Activated naive CD4-positive, alpha-beta T cell treated with anti-CD3 and anti-CD28 coated beads, Interleukin-2, amount 50 U/mL, for 24 hours (primary cell): ENCODE results near the gene IFT43.
A peak's percentile ranks its signal among the peaks of the same experiment; 100 is the strongest.

ENCODE experiments used
- H3K27ac Mint-ChIP-seq: one replicate; pipeline ENCODE4 v1.8.0; 2021; ENCODE audit warnings: mild to moderate bottlenecking, mixed read lengths
- H3K27me3 Mint-ChIP-seq: one replicate; pipeline ENCODE4 v1.8.0; 2021; ENCODE audit warnings: mixed read lengths
- H3K36me3 Mint-ChIP-seq: one replicate; pipeline ENCODE4 v1.8.0; 2021; ENCODE audit warnings: mixed read lengths
- H3K4me1 Mint-ChIP-seq: one replicate; pipeline ENCODE4 v1.8.0; 2021; ENCODE audit warnings: mixed read lengths
- H3K4me3 Mint-ChIP-seq: one replicate; pipeline ENCODE4 v1.8.0; 2021; ENCODE audit warnings: mild to moderate bottlenecking, mixed read lengths
- H3K9me3 Mint-ChIP-seq: one replicate; pipeline ENCODE4 v1.8.0; 2021; ENCODE audit warnings: mixed read lengths

Gene IFT43

DNA sequence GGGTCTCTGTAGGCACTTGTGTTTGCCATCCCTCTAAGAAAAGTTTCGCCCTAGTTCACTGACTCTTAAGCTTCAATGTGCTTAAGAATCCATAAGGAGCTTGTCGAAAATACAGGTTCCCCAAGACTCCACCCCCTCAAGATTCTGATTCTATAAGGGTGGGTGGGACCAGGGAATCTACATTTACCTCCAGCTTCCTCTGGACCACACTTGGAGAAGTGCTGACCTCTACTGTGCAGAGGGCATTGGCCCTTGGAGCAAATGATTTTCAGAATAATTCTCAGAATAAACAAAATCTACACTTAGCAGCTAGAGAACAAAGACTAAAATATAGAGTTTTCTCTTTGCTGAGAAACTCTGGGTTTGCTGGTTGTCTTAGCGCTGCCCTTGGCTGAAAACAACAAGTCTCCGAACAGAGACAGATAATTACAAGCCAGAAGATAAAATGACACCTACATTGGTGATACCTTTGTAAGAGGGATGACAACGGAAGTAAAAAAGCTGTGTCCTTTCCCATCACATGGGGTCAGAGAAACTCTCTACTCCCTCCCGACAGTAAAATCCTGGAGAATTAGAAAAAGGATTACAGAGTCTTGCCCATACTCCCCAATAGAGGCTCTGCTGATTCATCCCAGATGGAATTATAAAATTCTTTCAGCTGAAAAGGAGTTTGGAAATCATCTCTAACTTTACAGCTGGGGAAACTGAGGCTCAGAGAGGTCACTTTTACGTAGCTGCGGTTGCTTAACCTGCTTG, 8.6 kb upstream of the IFT43 start:
- peaks cover 37% of the 10 kb centered on the region for H3K4me1 Mint-ChIP-seq
- no peak overlapping the region for H3K4me3 Mint-ChIP-seq
- H3K27ac Mint-ChIP-seq: no peak overlapping the region
- H3K9me3 Mint-ChIP-seq: no peaks in the 10 kb centered on the region
- no peaks in the 10 kb centered on the region for H3K36me3 Mint-ChIP-seq
- no peaks in the 10 kb centered on the region for H3K27me3 Mint-ChIP-seq

DNA sequence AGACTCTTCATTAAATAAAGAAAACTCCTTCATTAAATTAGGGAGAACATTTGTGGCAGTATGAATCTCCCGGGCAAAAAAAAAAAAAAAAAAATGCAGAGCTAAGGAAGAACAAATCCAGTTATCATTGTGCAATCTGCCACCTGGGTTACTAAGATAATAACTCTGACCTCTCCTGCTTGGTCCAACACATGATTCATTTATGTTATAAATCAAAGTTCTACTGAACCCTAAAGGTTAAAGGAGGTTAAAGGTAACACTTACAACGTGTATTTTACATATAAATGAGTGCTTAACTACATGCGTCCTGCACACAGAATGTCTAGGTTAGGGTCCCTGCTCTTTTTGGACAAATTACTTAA, 8.0 kb upstream of the IFT43 start:
- H3K36me3 Mint-ChIP-seq: no peaks in the 10 kb centered on the region
- H3K27ac Mint-ChIP-seq: no peak overlapping the region
- H3K4me3 Mint-ChIP-seq: no peak overlapping the region
- no peaks in the 10 kb centered on the region for H3K27me3 Mint-ChIP-seq
- H3K9me3 Mint-ChIP-seq: no peaks in the 10 kb centered on the region
- peaks cover 37% of the 10 kb centered on the region for H3K4me1 Mint-ChIP-seq

DNA sequence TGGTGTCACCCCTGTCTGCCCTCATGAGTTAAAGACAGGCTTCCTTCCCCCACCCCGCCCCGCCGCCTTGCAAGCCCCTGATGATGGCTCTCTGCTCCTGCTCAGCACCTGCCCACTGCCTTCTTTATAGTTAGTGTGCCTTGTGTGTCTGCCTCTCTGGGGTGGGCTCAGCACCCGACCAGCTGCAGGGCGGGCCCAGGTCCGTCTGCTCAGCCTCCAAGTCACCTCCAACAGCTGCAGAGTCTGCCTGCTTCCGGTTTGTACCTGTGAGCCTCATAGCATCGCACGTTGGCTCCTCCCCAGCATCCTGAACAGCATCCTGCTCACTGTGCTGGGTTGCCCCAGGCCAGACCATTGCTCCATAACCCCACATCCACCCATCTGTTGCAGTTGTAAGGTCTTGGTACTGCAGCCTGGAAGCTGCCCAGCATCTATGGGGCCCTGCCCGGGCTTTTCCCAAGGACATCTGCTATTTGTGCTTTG, 7.3 kb upstream of the IFT43 start:
- Mint-ChIP-seq H3K36me3 (no peaks in the 10 kb centered on the region), H3K27ac (no peak overlapping the region), H3K27me3 (no peaks in the 10 kb centered on the region), H3K4me1 (peaks cover 37% of the 10 kb centered on the region), H3K9me3 (no peaks in the 10 kb centered on the region), H3K4me3 (no peak overlapping the region)

DNA sequence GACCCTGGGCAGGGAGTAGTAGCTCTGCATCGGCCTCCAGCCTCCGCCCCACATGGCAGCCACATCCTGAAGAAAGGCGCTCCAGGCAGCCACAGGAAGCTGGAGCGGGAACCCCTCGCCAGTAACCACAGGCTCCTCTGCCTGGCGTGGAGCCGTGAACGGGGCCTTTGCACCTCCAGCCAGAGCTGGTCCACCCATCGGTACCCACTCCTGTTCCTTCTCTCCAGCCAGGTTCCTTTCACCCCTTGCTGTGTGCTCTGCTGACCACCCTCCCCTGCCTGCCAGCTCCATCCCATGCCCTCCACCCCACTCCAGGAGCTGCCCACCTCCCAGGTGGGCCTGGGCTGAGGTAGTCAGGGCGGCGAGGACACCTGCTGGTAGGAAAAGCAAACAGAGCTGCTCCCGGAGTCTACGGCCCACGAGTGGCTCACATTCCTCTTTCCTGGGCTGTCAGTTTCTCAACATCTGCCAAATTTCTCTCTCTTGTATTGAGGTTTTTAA, 6.4 kb upstream of the IFT43 start:
- Mint-ChIP-seq H3K4me1 (peaks cover 37% of the 10 kb centered on the region), H3K4me3 (peak overlapping the region; percentile 7), H3K27me3 (no peaks in the 10 kb centered on the region), H3K36me3 (no peaks in the 10 kb centered on the region), H3K27ac (peak overlapping the region; percentile 76), H3K9me3 (no peaks in the 10 kb centered on the region)

DNA sequence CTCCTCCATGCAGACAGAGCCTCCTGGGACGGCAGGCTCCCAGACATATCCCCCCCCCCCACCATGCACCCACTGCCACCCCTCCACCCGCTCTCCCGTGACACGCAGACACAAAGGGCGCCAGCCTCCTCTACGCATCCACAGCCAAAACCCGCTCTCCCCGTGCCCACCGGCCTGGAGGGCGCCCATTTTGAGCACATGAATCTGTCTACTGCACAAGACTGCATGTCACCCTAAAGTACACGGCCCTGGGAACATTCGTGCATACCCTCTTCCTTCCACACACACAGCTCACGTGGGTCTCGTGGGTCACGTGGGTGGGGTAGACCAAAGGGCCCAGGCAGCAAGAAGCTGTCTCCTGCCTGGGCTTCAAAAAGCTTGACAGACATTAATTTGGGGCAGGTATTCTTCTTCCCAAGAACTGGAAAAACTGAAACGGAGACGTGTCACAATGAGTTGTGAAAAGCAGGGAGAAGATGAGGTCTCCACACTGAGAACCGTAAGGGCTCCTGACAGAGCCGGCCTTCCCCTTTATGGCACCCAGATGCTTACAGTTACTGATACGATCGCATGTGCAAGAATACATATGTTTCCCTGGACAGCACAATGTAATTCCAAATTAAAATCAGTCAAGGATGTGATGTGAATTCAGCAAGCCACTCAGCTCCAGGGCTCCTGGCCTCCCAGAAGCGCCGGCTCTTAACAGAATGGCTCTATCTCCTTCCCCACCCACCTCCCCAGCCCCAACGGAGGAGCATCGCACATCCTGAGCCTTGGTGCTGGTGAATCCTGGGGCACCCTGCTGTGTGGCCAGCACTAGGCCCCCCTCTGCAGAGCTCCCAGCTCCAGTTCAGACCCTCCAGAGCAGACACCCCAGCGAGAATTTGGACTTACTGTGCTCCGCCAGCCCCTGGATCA, 5.7 kb upstream of the IFT43 start:
- H3K27me3 Mint-ChIP-seq: no peaks in the 10 kb centered on the region
- no peaks in the 10 kb centered on the region for H3K9me3 Mint-ChIP-seq
- peak overlapping the region; percentile 7 for H3K4me3 Mint-ChIP-seq
- peaks cover 39% of the 10 kb centered on the region for H3K4me1 Mint-ChIP-seq
- H3K27ac Mint-ChIP-seq: peak overlapping the region; percentile 76
- H3K36me3 Mint-ChIP-seq: no peaks in the 10 kb centered on the region

DNA sequence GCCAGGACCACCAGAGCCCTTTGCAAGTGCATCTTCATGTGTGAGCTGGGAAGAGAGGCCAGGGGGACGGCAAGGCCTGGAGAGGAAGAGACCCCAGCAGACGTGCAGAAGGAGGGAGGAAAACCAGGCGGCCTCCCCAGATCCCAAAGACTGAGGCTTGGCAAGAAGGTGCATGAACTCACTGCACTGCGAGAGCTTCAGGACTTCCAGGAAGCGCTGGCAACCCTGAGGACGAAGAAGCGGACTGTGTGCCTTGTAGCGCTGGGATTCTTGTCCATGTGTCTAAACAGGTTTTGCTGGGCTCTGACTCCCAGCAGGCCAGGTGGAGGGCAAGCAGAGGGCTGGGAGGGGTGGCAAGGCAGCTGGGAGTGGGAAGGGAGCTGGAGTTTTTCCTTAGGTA, 4.7 kb upstream of the IFT43 start:
- Mint-ChIP-seq H3K9me3 (no peaks in the 10 kb centered on the region), H3K4me3 (peak overlapping the region; percentile 87), H3K4me1 (peaks cover 45% of the 10 kb centered on the region), H3K36me3 (no peaks in the 10 kb centered on the region), H3K27ac (no peak overlapping the region), H3K27me3 (no peaks in the 10 kb centered on the region)

DNA sequence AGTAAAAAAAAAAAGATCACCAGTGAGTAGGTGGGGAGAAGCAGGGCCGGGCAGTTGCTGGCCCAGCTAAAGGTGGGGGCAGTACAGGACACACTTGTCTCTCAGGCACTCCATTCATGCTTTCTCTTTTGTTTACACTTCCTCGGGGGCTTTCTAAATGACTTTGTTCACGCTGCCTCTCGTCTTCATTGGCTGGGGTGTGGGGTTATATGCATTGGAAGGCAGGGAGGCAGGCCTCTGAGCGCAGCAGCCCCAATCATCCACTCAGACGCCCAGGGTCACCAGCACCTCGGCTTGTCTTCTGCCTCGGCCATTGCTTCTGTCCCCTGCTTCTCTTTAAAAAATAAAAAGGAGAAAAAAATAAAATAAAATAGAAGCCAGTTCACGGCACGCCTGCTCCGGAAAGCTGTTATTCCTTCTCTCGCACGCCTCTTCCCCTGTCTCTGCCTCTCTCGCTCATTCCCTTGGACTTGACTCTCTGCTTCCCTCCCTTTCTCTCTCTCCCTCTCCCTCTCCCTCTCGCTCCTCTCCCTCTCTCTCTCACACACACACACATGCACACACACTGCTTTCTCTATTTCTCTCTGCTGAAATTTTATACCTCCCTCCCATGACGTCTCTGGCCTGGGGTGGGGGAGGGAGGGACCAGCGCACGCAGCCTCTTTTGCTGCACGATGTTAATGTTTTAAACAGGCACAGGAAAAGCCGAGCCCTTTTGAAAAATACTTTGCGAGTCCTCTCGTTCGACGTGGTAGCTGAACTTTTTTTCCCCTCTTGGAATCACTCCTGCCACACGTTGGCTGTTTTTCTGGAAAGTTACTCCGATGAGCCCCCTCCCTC, 3.9 kb upstream of the IFT43 start, which contains the start of gene TGFB3:
Gene TGFB3 (minus strand): TSS at position 570 of the 840 bp plus-strand sequence. CDS start 1,102 bp downstream, outside the sequence.
- peak within 1 kb of the TSS; percentile 75 for H3K27ac Mint-ChIP-seq
- H3K36me3 Mint-ChIP-seq: no peaks in the 10 kb centered on the region
- no peaks in the 10 kb centered on the region for H3K27me3 Mint-ChIP-seq
- H3K9me3 Mint-ChIP-seq: no peaks in the 10 kb centered on the region
- peaks cover 52% of the 10 kb centered on the region for H3K4me1 Mint-ChIP-seq
- H3K4me3 Mint-ChIP-seq: peak within 1 kb of the TSS; percentile 87

DNA sequence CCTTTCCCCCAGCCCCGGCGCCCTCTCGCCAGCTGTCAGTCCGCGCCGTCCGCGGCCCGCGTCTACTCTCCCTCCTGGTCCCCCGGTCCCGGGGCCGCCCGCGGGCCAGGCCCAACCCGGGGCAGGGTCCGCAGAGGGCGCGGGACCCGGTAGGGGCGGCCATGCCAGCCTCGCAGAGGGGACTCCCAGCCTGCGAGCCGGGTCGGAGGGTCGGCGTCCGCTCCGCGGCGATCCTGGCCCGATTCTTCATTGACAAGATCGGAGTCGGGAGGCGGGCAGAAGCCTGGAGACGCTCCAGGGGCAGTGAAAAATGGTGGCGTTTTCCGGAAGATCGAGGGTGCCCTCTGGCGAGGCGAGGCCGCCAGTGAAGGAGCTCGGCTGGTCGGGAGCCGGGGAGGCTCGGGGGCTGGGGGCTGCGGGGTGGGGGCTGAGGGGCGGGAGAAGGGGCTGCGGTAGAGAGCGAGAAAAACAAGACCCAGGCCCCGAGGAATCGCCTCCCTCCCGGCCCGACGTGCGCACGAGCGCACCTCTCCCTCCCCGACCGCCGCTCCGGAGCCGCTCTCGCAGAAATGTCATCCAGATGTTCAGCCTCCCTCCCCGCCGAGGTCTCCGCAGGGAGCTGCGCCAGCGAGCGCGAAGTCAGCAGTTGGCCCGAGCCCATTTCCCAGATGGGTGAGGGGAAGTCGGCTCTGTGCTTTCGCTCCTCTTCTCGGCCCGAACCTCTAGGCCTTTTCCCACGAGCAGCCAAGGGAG, 3.1 kb upstream of the IFT43 start:
- H3K4me3 Mint-ChIP-seq: peak overlapping the region; percentile 87
- no peaks in the 10 kb centered on the region for H3K9me3 Mint-ChIP-seq
- H3K27ac Mint-ChIP-seq: peak overlapping the region; percentile 30
- H3K36me3 Mint-ChIP-seq: no peaks in the 10 kb centered on the region
- H3K4me1 Mint-ChIP-seq: peaks cover 54% of the 10 kb centered on the region
- H3K27me3 Mint-ChIP-seq: no peaks in the 10 kb centered on the region

DNA sequence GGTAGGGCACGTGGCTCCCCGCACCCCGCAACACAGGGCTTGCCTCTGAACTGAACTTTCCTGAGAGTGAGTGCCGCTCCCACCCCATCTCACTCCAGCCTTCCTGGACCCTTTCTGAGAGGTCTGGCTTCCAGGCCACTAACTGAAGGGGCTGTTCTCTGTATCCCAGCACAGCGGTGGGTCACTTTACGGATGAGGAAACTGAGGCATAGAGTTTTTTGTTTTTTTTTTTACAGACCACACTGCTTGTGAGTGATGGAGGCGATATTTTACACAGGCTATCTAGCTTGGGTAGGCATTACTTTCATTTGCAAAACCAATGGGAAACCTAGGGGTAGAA, 2.6 kb upstream of the IFT43 start:
- no peak overlapping the region for H3K27ac Mint-ChIP-seq
- H3K4me1 Mint-ChIP-seq: peaks cover 54% of the 10 kb centered on the region
- no peaks in the 10 kb centered on the region for H3K9me3 Mint-ChIP-seq
- no peaks in the 10 kb centered on the region for H3K27me3 Mint-ChIP-seq
- H3K36me3 Mint-ChIP-seq: no peaks in the 10 kb centered on the region
- H3K4me3 Mint-ChIP-seq: peak overlapping the region; percentile 78

DNA sequence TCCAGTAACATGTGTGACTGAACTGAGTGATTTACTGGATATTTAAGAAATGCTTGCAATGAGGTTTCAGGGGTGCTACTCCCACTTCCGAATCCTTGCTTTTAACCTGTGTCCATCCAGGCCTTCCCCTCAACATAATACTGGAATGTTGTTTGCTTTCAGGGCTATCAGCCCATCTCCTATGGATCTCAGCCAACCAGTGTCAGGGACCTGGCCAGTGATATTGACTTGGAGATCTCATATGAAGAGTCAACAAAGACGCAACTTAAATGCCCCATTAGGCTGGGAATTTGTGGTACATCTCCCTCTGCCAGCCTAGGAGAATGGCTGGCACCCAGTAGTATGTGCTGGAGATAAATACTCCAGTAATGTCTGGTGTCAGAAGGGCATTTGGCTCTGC, 889 bp upstream of the IFT43 start:
- H3K27ac Mint-ChIP-seq: peak overlapping the region; percentile 33
- H3K36me3 Mint-ChIP-seq: no peaks in the 10 kb centered on the region
- H3K9me3 Mint-ChIP-seq: no peaks in the 10 kb centered on the region
- H3K4me1 Mint-ChIP-seq: peaks cover 38% of the 10 kb centered on the region
- peak overlapping the region; percentile 55 for H3K4me3 Mint-ChIP-seq
- H3K27me3 Mint-ChIP-seq: no peaks in the 10 kb centered on the region

DNA sequence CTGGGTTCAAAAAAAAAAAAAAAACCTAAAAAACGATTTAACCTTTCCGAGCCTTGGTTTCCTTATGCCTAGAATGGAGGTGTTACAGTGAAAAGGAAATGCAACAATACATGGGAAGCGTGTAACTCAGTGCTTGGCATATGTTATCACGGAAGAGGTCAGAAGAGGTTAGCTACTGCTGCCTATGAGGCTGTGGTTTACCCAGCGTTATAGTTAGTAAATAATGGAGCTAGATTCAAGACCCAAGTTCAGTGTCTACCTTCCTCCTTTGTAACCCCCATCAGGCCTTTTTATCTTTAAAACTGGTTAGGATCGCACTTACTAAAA, 839 bp downstream of the IFT43 start:
- peak overlapping the region; percentile 88 for H3K4me3 Mint-ChIP-seq
- no peaks in the 10 kb centered on the region for H3K27me3 Mint-ChIP-seq
- no peak overlapping the region for H3K27ac Mint-ChIP-seq
- no peaks in the 10 kb centered on the region for H3K9me3 Mint-ChIP-seq
- peaks cover 2% of the 10 kb centered on the region for H3K36me3 Mint-ChIP-seq
- H3K4me1 Mint-ChIP-seq: peaks cover 24% of the 10 kb centered on the region

DNA sequence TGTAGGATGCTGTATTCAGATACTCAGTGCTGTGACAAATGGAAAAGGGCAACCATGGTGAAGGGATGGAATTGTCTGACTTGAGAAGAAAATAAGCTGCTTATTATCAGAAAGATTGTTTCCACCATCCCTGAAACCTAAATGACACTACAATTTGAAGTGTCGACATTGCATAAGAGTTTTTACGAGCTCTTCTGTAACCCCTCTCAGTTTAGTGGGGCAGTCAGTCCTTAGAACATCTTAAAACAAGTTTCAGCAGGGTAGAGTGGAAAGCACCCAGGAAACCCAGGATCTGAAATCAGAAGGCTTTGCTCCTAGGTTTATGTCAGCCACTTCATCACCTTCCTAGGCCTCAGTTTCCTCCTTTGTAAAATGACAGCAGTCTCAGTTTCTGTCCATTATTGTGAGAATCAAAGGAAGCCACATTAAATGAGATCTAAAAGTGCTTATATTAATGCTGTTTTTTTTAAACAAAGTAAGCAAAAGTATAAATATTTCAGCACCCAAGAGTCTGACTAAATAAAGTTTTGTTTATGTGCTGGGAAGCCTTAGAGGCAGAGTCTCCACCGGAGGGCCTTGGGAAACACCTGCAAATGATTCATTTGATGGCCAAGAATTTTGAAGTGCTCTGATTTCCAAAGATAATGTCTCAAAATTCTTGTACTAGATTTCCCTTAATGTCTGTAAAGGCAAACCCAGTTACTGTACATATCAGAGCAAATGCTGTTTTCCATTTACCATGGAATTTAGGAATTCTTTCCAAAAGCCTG, 1.8 kb downstream of the IFT43 start:
- Mint-ChIP-seq H3K27me3 (no peaks in the 10 kb centered on the region), H3K4me1 (peaks cover 18% of the 10 kb centered on the region), H3K36me3 (peaks cover 4% of the 10 kb centered on the region), H3K27ac (no peak overlapping the region), H3K4me3 (no peak overlapping the region), H3K9me3 (no peaks in the 10 kb centered on the region)

DNA sequence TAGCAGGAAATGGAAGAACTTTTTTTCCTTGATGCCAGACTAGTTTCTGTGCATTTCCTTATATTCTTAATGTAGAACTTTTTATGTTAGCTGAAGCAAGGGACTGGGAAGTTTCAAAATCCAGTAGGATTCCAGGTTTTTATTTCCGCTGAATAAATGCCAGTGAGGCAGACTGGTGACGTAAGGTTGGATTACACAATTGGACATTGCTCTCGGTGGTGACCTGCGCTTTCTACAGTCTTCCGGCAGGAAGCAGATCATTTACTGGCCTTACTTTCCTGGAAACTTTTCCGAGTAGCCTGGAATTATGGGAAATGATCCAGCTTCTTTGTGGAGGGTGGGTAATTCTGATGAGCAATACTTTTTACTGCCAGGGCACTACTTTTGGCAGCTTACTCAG, 3.6 kb downstream of the IFT43 start:
- Mint-ChIP-seq H3K27me3 (no peaks in the 10 kb centered on the region), H3K36me3 (peaks cover 5% of the 10 kb centered on the region), H3K4me1 (peaks cover 18% of the 10 kb centered on the region), H3K4me3 (no peak overlapping the region), H3K9me3 (no peaks in the 10 kb centered on the region), H3K27ac (no peak overlapping the region)

DNA sequence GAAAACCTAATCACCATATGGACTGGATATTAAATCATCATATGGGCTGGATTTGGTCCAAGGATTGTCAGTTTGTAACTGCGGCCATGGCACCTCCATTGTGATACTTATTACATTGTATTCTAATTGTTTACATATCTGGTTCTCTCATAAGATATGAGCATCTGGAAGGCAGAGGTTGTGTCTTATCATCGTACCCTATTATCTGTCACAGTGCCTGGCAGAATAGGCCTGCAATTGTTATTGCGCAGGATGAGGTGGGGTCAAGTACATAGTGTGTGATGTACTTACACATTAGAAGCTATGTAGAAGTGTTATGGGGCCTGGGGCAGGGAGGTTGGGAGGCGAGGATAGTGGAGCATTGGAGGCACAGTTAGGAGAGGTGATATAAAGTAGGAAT, 4.7 kb downstream of the IFT43 start:
- H3K27me3 Mint-ChIP-seq: no peaks in the 10 kb centered on the region
- H3K27ac Mint-ChIP-seq: no peak overlapping the region
- peaks cover 12% of the 10 kb centered on the region for H3K4me1 Mint-ChIP-seq
- peaks cover 10% of the 10 kb centered on the region for H3K36me3 Mint-ChIP-seq
- H3K4me3 Mint-ChIP-seq: no peak overlapping the region
- no peaks in the 10 kb centered on the region for H3K9me3 Mint-ChIP-seq
